ENCODE results near the gene MAGED2. TPM values are rescaled to one million over a fixed set of nuclear protein-coding genes. Genes with fewer than 3 reads are reported as not detected.

Gene MAGED2
- total RNA-seq, 4 donors from 2014 or later, result 108 to 681 (median 164) TPM

GRCh38 chrX:54810532-54810931 lies 3.0 kb downstream of the MAGED2 start:
- no peak overlapping the region for H3K4me3 ChIP-seq
- no peaks in the 10 kb centered on the region for H3K27me3 ChIP-seq
- intact Hi-C loops (cut with DNase I; ENCODE audit: low total_unique reads), result no loop called here
- H3K36me3 ChIP-seq, result no peaks in the 10 kb centered on the region
- H3K9me3 ChIP-seq, result no peaks in the 10 kb centered on the region
- DNase-seq, result no peak
- no peak for TF ChIP-seq CTCF (IDR thresholded peaks at IDR 0.05)
- TF ChIP-seq POLR2A (IDR thresholded peaks at IDR 0.05), result no peak
- no peaks in the 10 kb centered on the region for H3K4me1 ChIP-seq
- no peak overlapping the region for H3K27ac ChIP-seq

GRCh38 chrX:54811301-54811885 lies 3.8 kb downstream of the MAGED2 start:
- no peaks in the 10 kb centered on the region for H3K4me1 ChIP-seq
- no peaks in the 10 kb centered on the region for H3K9me3 ChIP-seq
- no peaks in the 10 kb centered on the region for H3K27me3 ChIP-seq
- no peak for DNase-seq
- intact Hi-C loops (cut with DNase I; ENCODE audit: low total_unique reads), result no loop called here
- H3K4me3 ChIP-seq, result no peak overlapping the region
- H3K36me3 ChIP-seq, result no peaks in the 10 kb centered on the region
- TF ChIP-seq CTCF (IDR thresholded peaks at IDR 0.05) (no peak), POLR2A (IDR thresholded peaks at IDR 0.05) (no peak)
- H3K27ac ChIP-seq, result no peak overlapping the region

- no peaks in the 10 kb centered on the region for H3K36me3 ChIP-seq
Observed at GRCh38 chrX:54812306-54812705, 4.8 kb downstream of the MAGED2 start.

GRCh38 chrX:54817220-54817820 lies 9.8 kb downstream of the MAGED2 start:
- H3K36me3 ChIP-seq, result no peaks in the 10 kb centered on the region
- no peaks in the 10 kb centered on the region for H3K4me1 ChIP-seq
- H3K9me3 ChIP-seq, result no peaks in the 10 kb centered on the region
- no peak for DNase-seq
- H3K27ac ChIP-seq, result no peak overlapping the region
- H3K4me3 ChIP-seq, result no peak overlapping the region
- no peaks in the 10 kb centered on the region for H3K27me3 ChIP-seq
- no peak for TF ChIP-seq CTCF (IDR thresholded peaks at IDR 0.05)
- TF ChIP-seq POLR2A (IDR thresholded peaks at IDR 0.05), result no peak
- intact Hi-C loops (cut with DNase I; ENCODE audit: low total_unique reads), result no loop called here

More at GRCh38 chrX:54812306-54812705, 4.8 kb downstream of the MAGED2 start:
- Histone ChIP-seq H3K4me1 (no peaks in the 10 kb centered on the region), H3K4me3 (no peak overlapping the region), H3K27ac (no peak overlapping the region), H3K9me3 (no peaks in the 10 kb centered on the region), H3K27me3 (no peaks in the 10 kb centered on the region)
- TF ChIP-seq POLR2A (IDR thresholded peaks at IDR 0.05) (no peak), CTCF (IDR thresholded peaks at IDR 0.05) (no peak)
- DNase-seq, result no peak
- intact Hi-C loops (cut with DNase I; ENCODE audit: low total_unique reads), result no loop called here

- DNase-seq, result no peak
- intact Hi-C loops (cut with DNase I; ENCODE audit: low total_unique reads), result no loop called here
- H3K4me3 ChIP-seq, result no peak overlapping the region
- no peaks in the 10 kb centered on the region for H3K27me3 ChIP-seq
- TF ChIP-seq POLR2A (IDR thresholded peaks at IDR 0.05), result no peak
- no peak overlapping the region for H3K27ac ChIP-seq
- H3K4me1 ChIP-seq, result no peaks in the 10 kb centered on the region
- no peaks in the 10 kb centered on the region for H3K36me3 ChIP-seq
- no peaks in the 10 kb centered on the region for H3K9me3 ChIP-seq
Observed at GRCh38 chrX:54818221-54818620, 10.7 kb downstream of the MAGED2 start.
